BJ (cell line): ENCODE measurements around the gene AGAP1. TPM values are rescaled to one million over a fixed set of nuclear protein-coding genes. Genes with fewer than 3 reads are reported as not detected.

ENCODE experiments used
- CTCF ChIA-PET: fragments of 350-600 bp; formaldehyde crosslinking; extraction: SDS; loops from one replicate; lab custom pipeline; 2021; ENCODE audit warnings: antibody characterized with exemption, inconsistent platforms; lab: Yijun Ruan, JAX
- POLR2A ChIA-PET: fragments of 300-600 bp; sonication (Branson Sonifier 250); formaldehyde crosslinking; extraction: SDS; loops from one replicate; lab custom pipeline; 2021; ENCODE audit warnings: antibody characterized with exemption; lab: Charles Lee
- DNase-seq: peaks from one replicate; pipeline ENCODE4 v3.0.0-alpha.2; 2011; ENCODE audit warnings: low read depth
- H3K27me3 ChIP-seq: 2 replicates; pipeline ENCODE4 v1.6.0; 2011; ENCODE audit warnings: low read length; ENCODE audit not compliant: control insufficient read depth, insufficient read depth
- H3K36me3 ChIP-seq: 2 replicates; pipeline ENCODE4 v1.5.1; 2011; ENCODE audit warnings: low read length; ENCODE audit not compliant: control insufficient read depth, insufficient read depth
- H3K4me3 ChIP-seq: 2 replicates; pipeline ENCODE4 v1.5.1; 2011; ENCODE audit warnings: low read depth, mild to moderate bottlenecking, control low read depth, low read length
- polyA plus RNA-seq: library from polyadenylated mRNA; depleted of rRNA; stranded (reverse); fragments of >200 nt; gene quantifications from 2 replicates; pipeline ENCODE4 v1.2.3, GENCODE V29; 2011
- TF ChIP-seq, protein P1 (sequence below): IDR thresholded peaks from 2 replicates; pipeline ENCODE4 v1.5.1; 2011; ENCODE audit warnings: low read depth, mild to moderate bottlenecking, control low read depth, inconsistent platforms, low read length, moderate library complexity; ENCODE audit not compliant: insufficient read depth

The AGAP1 gene
- polyA plus RNA-seq, 1 experiment: 14.9 TPM

DNA sequence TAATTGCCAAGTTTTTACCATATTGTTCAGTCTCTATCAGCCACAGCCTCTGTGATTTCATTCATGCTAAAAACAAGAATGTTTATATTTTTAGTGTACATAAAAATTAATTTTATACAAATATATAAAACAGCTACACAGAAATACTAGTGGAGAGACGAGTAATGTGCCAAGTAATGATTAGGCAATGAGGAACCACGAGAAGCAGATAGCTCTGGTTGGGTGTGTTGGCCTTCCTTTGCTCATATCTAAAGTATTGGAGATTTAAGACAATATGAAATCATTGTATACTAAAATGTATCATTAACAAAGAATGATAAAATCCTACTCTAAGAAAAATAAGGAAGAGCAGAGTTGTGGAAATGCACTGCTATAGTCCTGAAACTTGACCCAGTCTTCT lies 326.7 kb downstream of the AGAP1 start:
- H3K36me3 ChIP-seq: peaks cover 2% of the 10 kb centered on the region; the same call in 1 of the 2 replicates
- DNase-seq: no peak
- H3K4me3 ChIP-seq: no peak overlapping the region
- CTCF ChIA-PET: no interaction called here
- TF ChIP-seq, protein P1, sequence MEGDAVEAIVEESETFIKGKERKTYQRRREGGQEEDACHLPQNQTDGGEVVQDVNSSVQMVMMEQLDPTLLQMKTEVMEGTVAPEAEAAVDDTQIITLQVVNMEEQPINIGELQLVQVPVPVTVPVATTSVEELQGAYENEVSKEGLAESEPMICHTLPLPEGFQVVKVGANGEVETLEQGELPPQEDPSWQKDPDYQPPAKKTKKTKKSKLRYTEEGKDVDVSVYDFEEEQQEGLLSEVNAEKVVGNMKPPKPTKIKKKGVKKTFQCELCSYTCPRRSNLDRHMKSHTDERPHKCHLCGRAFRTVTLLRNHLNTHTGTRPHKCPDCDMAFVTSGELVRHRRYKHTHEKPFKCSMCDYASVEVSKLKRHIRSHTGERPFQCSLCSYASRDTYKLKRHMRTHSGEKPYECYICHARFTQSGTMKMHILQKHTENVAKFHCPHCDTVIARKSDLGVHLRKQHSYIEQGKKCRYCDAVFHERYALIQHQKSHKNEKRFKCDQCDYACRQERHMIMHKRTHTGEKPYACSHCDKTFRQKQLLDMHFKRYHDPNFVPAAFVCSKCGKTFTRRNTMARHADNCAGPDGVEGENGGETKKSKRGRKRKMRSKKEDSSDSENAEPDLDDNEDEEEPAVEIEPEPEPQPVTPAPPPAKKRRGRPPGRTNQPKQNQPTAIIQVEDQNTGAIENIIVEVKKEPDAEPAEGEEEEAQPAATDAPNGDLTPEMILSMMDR: no peak
- H3K27me3 ChIP-seq: no peaks in the 10 kb centered on the region
- POLR2A ChIA-PET: no interaction called here

DNA sequence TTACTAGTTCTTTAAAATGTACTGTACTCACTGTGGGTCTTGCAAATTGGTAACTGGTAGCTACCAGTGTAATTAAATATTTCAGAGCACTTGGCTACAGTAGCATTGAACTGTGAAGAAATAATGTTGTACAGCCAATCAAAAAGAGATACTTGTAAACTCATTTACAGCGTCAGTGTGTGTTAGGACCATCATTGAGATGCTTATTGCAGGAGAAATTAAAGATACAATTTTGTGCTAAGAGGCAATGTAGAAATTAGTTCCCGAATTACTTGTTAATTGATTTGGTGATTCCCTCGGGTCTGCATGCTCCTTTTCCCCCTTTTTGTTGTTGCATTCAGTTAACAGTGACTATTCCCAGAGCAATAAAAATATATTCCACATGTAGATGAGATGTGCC lies 330.5 kb downstream of the AGAP1 start:
- DNase-seq: no peak
- TF ChIP-seq, protein P1: no peak
- ChIA-PET CTCF (interaction anchor here (0.8 kb wide), 1 partner anchor 8 kb away, joined by 4 read pairs; no protein-coding TSS in a partner anchor), POLR2A (no interaction called here)
- Histone ChIP-seq H3K36me3 (peaks cover 2% of the 10 kb centered on the region; the same call in 1 of the 2 replicates), H3K27me3 (no peaks in the 10 kb centered on the region), H3K4me3 (no peak overlapping the region)

DNA sequence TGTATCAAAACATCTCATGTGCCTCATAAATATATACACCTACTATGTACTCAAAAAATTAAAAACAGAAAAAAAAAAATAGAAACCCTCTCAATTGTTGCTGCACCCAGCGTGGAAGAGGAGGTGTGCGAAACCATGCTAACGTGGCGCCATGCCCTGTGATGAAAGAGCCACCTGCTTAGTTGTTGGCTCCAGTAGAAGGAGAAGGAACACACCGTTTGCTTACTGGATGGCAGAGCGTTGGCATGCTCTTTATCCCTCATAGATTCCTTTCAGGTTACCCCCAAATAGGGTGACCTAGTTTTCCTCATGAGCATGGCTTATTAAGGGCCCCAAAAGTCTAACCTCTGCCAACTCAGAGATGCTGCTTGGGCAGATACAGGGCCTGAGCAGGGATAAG lies 332.1 kb downstream of the AGAP1 start:
- ChIA-PET POLR2A (no interaction called here), CTCF (interaction anchor here (1.2 kb wide), 1 partner anchor 14 kb away, joined by 3 read pairs; no protein-coding TSS in a partner anchor)
- TF ChIP-seq, protein P1: no peak
- Histone ChIP-seq H3K4me3 (no peak overlapping the region), H3K27me3 (no peaks in the 10 kb centered on the region), H3K36me3 (peaks cover 2% of the 10 kb centered on the region; the same call in 1 of the 2 replicates)
- DNase-seq: no peak

DNA sequence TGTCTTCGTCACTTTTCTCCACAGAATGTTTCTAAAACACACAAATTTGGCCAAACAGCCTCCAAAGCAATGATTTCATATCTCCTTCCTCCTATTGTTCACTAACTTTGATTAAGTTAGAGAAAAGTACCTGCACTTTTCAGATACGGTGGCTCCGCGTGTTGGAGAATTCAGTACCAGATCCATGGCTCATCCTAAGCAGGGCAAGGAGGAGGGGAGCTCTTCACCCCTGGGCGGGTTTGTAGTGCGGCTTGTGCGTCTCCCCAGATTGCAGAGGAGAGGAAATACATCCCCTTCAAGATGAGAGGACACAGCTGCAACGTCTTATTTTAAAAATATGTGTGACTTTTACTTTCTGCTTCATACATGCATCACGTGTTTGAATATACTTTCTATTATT lies 333.0 kb downstream of the AGAP1 start:
- no peak overlapping the region for H3K4me3 ChIP-seq
- H3K27me3 ChIP-seq: no peaks in the 10 kb centered on the region
- TF ChIP-seq, protein P1: no peak
- ChIA-PET POLR2A (no interaction called here), CTCF (interaction anchor here (1.2 kb wide), 1 partner anchor 15 kb away, joined by 3 read pairs; no protein-coding TSS in a partner anchor)
- H3K36me3 ChIP-seq: peaks cover 2% of the 10 kb centered on the region; the same call in 1 of the 2 replicates
- no peak for DNase-seq

DNA sequence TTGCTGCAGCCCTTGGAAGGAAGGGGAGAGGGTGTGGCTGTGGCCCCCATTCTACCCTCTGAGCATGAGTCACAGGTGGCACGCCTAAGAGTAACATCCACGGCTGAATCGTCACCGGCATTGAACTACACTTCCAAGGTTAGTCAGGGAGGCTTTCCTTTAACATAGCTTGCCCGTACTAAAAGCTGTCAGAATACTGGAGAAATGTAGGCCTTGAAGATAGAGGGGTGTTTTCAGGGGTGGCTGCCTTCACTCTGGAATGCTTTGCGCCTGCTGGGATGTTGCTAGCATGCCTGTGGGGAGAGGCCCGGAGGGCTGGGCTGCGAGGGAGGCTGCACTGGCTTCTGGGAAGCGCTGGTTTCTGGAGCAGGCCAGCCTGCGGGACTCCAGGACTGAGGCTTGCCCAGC lies 333.7 kb downstream of the AGAP1 start:
- Histone ChIP-seq H3K27me3 (no peaks in the 10 kb centered on the region), H3K36me3 (peaks cover 2% of the 10 kb centered on the region; the same call in 1 of the 2 replicates), H3K4me3 (no peak overlapping the region)
- DNase-seq: no peak
- TF ChIP-seq, protein P1: no peak
- ChIA-PET CTCF (no interaction called here), POLR2A (no interaction called here)
